Cardiac septum (tissue), 1 donor: ENCODE data around the gene DDX10. TPM values are rescaled to one million over a fixed set of nuclear protein-coding genes. Genes with fewer than 3 reads are reported as not detected.

Experiments
- DNase-seq: peaks from one replicate; pipeline ENCODE4 v3.0.0-alpha.2; 2020; ENCODE audit warnings: low spot score
- intact Hi-C: fragments of 100-400 bp; cut with DNase I; formaldehyde crosslinking; loops from one replicate; pipeline ENCODE4 v1.14.0; 2022
- total RNA-seq: library from RNA; stranded (reverse); fragmentation: NEBNext Ultra II Directional; extraction: Animal tissue kit (Norgen Biotek cat#: 25700); gene quantifications from one replicate; pipeline ENCODE4 v1.2.1, GENCODE V29; 2021
- donor health status: DM: no; HTN: no; CAD: no.

DDX10 gene
- total RNA-seq, 1 donor from 2014 or later = 11.5 TPM

DNA sequence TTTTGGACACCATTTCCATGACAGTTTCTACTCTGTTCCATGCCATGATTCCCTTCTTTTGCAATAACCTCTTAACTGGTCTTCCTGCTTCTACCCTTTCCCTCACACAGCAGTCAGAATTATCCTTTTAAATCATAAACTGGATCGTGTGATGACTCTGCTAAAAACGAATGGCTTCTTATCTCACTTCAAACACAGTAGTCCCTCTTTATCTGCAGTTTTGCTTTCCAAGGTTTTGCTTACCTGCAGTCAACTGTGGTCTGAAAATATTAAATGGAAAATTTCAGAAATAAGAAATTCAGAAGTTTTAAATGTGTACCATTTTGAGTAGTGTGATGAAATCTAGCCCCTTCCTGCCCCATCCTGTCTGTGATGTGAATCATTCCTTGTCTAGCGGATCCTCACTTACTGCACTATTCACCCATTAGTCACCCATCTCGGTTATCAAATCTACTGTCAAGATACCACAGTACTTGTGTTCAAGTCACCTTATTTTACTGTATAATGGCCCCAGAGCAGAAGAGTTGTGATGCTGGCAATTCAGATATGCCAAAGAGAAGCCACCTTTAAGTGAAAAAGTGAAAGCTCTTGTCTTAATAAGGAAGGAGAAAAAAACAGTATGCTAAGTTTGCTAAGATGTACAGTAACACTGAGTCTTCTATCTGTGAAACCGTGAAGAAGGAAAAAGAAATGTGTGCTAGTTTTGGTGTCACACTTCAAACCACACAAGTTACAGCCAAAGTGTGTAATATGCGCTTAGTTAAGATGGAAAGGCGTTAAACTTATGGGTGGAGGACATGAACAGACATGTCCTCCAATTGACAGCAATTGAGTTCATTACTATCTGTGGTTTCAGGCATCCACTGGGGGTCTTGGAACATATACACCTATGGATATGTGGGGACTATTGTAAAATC lies 283.0 kb downstream of the DDX10 start:
- intact Hi-C loops = no loop called here
- DNase-seq = no peak

DNA sequence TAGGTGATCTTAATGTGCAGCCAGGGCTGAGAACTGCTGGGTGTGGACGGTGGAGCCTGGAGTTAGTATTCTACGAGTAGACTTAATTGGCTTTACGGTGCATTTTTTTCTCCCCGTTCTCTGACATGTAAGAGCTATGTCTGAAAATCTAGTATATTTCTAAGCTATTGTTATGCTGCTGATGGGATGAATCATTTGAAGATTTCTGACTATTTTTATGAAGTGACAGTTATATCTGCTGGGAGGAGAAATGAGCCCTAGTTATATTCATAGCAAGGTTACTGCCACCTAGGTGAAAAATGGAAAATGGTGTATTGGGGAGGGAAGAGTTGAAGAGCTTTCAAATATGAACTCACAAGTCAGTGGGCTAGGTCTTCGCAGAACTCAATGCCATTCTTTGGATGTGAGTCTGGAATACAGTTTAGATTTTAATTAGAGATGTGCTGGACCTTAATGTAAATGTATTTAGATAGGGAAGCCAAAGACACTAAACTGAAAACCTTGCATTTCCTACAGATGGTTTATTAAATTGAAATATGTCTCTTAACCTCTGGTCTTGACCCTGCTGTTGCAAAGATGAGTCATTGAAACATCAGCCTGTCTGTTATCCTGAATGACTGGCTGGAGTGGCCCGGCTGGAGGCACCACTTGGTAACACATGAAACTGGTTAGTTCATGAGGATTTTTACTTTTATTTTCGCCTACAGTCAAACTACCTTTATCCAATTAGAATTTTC lies 293.7 kb downstream of the DDX10 start:
- intact Hi-C loops = no loop called here
- no peak for DNase-seq

DNA sequence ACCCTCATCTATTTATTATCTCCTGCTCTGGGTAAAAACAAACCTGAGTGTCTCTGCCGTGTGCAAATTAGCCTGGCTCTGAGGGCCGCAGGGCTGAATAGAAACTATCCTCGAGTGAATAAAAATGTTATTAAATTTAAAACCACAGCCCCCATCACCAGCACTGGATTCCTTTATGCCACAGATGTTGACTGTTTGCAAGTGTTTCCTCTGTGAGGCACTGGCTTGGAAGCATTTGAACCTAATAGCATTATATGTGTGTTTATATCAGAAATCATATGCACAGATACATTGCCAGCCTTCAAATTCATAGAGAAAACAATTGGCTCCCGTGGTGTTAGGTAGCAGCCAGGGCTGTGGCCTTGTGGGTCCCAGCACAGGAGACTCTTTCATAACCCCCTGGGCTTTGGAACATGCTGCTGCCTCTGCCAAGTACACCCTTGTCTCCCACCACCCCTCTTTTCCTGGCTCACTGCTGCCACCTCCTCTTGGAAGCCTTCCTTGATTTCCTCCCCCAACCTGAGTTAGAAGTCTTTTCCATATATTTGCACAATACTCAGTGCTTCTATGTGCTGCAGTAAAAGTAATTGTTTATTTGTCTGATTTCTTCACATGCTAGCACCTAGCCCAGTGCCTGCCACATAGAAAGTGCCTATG lies 294.4 kb downstream of the DDX10 start:
- intact Hi-C loops = no loop called here
- no peak for DNase-seq

DNA sequence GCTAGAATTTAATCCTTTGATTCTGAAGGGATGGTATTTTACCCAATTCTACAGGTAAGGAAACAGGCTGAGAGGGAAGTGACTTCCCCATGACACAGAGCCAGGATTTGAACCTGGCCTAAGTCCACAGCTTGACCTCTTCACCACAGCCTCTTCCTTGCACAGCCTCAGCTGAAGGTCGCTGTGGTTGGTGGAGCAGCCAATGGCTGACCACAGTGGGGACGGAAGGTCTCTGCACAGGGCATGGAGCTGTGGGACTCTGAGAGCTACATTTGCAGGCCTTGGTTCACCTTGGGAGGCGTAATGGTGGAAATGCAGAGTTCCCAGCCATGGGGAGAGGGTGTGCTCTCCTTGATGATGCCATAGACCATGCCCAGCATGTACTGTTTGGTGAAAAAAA lies 295.0 kb downstream of the DDX10 start:
- no peak for DNase-seq
- intact Hi-C loops = no loop called here

DNA sequence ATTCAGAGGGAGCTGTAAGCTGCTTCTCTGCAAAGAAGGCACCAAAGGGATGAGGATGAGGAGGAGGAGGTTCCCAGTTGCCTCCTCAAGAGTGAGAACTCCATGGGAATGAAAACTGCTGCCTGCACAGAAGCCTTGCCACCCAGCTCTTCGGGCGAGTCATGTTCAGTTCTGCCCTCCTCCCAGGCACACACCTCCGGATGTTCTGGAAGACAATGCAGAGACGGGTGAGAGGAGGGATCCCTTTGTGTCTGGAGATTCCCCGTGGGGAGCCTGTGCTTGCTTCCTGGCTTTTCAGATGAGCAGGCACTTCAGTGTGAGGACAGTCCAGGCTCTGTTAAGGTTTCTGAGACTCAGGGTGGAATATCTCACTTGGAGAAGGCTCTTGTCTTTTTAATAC lies 295.6 kb downstream of the DDX10 start:
- intact Hi-C loops = no loop called here
- no peak for DNase-seq

DNA sequence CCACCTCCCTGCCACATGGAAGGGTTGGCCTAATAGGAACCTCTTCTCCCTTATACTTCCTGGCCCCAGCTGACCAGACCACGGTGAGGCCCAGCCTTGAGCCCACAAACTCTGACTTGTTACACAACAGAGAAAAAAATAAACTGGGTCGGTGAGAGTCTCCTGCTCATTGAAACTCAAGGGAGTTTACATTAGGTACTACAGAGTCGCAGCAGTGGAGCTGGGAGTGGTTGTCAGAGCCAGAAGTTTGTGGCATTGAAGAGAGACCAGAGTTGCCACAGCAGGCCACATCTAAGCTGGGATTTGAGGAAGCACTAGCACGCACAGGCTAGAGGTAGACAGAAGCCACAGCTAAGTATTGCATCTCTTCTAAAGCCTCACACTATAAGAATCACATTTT lies 296.2 kb downstream of the DDX10 start:
- no peak for DNase-seq
- intact Hi-C loops = no loop called here

DNA sequence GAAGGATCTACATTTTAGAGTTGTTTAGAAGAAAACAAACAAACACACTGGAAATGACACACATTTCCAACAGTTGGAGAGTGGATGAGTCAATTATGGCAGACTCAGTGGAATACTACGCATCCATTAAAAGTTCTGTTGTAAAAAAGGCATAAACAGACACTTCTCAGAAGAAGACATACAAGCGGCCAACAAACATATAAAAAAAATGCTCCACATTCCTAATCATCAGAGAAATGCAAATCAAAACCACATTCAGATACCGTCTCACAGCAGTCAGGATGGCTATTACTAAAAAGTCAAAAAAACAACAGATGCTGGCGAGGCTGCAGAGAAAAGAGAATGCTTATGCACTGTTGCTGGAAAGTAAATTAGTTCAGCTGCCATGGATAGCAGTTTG lies 298.2 kb downstream of the DDX10 start:
- intact Hi-C loops = no loop called here
- DNase-seq = no peak

DNA sequence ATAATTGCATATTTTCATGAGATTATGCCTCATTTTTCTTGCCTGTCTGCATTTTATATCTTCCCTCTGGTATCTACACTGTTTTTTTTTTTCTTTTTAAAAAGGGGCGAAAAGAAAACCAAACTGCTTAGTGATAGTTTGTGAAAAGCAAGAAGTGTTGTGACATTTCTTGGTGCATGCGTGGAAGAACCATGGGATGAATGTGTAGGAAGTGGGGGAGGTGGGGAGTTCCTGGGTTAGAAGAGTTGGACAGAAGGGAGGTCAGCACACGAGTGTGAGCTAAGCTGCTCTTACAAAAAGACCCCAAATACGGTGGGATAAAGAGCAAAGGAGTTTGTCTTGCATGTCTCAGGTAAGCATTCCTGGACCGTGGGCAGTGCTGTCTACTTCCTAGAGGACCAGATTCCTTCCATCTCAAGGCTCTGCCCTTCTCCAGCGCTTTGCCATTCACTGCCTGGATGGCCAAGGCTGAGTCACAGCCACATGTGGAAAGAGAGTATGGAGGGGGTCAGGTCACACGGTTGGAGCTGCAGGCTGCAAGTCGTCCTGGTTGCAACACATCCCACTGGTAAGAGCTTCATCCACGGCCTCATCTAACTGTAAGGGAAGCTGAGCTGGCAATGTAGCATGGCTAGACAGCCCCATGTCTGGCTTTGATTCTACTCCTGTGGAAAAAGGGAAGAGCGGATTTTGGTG lies 300.6 kb downstream of the DDX10 start:
- intact Hi-C loops = no loop called here
- no peak for DNase-seq

DNA sequence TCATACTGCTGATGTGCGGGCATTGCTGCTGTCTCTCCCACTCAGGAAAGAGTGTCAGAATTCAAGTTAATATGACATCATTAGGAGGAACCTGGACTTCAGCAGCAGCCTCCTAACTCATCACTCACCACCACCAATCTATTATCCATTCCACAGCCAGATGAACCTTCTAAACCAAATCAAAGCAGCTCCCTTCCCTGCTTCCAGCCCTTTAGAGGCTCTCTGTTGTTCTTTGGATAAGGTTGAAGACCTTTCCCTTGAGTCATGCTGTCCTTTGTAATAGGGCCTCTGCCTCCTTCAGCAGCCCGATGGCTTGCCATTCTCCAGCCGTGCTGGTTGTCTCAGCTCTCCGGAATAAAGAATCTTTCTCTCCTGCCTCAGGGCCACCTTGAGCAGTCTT lies 301.3 kb downstream of the DDX10 start:
- no peak for DNase-seq
- intact Hi-C loops = no loop called here

DNA sequence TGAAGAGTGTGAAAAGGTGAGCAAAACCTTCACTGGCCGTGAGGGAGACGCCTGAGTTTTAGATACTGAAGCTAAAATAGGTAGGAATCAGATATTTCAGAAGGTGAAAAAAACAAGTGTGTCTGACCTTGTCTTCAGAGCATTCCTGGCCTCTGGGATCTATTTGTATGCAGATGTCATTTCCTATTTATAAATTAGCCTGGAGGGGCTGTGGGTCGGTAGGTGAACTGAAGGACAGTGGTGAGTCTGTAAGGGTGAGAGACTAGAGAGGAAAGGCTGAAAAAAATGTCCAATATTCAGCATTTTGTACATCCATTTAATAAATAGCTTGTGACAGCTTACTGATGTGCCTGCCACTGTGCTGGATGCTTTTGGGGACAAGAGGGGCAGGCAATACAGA lies 302.1 kb downstream of the DDX10 start:
- intact Hi-C loops = no loop called here
- no peak for DNase-seq

DNA sequence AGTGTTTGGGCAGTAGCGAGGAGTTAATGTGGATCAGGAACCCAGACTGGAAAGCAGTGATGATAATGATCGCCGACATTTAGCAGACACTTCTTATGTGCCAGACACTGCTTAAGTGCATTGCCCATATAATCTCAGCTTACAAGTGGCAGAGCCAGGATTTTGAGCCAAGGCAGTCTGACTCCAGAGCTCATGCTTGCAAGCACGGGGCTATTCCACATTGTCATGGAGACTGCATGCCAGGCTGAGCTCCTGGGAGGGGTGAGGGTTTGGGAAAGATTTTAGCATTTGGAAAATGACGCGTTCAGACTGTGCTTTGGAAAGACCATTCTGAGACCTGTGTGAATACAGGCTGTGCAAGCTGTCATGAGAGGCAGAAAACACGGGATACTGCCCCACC lies 302.7 kb downstream of the DDX10 start:
- no peak for DNase-seq
- intact Hi-C loops = no loop called here

DNA sequence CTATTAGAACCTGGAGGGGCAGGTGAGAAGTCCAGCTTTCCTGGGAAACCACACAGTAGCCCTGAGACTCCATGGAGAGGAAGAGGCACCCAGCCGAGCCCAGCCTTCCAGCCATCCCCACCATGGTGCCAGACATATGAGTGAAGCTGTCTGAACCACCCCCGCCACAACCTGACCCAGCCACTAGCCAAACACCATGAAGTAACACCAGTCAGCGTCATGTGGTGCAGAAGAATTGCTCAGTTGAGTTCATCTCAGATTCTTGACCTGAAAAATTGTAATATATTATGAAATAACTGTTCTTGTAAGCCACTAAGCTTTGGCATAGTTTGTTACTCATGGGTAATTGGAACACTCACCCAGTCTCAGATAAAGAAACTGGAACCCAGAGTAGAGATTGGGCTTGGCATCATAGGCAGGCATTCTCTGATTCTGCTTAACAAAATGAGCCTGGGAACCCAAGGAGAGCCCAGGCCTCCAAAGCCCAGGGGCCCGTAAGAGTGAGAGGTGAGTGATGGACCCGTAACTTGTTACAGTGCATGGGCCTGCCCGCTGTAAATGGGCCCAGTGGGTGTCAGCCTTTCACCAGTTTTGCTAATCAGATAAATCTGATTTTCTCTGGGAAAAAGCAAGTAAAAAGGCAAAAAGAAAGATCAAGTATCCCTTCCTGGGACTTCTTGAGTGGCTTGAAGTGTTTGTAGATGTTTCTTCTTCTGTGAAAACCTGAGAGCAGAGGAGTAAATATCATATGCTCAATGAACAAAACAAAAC lies 305.5 kb downstream of the DDX10 start:
- intact Hi-C loops = no loop called here

DNA sequence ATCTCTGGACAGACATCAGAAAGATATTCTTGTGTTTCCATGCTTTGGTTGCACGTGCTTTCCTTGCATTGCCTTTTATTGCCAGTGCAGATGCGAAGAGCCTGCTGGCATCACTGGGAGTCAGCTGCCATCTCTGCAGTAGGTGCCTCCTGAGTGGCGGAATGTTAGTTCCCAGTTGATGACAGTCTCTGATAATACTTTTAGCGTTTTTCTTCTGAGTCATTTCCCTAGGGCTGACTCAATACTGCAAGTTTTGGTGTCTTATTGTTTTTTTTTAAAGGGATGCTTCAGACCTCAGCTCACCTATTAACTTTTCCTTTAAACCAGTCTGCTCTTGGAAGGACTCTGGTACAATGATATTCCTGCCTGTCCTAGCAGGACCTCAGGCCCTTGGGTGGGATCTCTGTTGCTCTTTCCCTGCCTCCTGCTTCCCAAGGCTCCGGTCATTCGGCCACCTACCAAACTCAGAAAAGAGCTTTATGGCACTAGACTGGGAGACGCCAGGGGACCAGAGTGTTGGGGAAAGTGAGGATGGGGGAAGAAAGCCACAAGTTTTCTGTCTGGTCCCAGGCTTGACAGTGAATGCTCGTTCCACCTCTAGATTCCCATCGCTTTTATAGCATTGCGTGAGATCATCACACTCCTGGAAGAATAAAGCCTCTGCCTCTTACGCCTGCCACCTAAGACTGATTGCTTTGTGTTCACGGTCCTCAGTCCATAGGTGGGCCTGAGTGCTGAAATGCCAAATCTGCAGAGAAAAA lies 308.7 kb downstream of the DDX10 start:
- intact Hi-C loops = no loop called here
- no peak for DNase-seq

More for the DNA sequence above, 305.5 kb downstream of the DDX10 start:
- no peak for DNase-seq

DNA sequence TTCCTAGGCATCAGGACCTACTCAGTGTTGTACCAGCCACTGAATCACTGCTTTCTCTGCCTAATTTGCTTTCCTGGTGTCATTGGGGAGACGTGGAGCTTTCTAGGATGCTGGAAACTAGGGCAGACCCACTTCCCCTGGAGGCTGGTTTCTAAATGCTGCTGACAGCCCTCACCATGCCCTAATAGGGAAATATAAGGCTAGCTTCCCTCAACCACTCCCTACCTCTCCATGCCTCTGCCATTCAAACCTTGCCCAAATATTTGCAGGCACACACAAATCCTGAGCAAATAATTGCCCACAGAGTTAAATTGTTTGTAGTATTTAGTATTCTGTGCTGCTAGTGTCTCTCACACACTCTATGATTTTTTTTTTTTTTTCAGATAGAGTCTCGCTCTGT lies 310.2 kb downstream of the DDX10 start:
- no peak for DNase-seq
- intact Hi-C loops = no loop called here

DNA sequence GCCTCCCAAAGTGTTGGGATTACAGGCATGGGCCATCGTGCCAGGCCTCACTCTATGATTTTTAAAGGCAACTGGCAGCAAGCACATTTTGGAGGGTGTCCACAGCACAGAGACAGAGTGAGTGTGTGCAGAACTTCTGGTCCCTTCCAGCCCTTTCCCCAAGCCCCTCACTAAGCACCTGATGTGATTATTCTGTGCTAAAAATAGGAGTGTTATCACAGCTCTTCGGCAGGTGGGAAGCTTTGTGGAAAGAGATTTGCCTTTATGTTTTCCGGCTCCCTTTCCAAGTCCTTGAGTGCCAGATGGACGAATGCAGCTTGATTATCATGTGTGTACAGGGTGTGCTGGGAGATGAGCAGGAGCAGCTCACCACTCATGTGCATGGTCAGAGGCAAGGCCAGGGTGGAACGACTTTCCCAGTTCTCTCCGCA lies 310.8 kb downstream of the DDX10 start:
- no peak for DNase-seq
- intact Hi-C loops = no loop called here

DNA sequence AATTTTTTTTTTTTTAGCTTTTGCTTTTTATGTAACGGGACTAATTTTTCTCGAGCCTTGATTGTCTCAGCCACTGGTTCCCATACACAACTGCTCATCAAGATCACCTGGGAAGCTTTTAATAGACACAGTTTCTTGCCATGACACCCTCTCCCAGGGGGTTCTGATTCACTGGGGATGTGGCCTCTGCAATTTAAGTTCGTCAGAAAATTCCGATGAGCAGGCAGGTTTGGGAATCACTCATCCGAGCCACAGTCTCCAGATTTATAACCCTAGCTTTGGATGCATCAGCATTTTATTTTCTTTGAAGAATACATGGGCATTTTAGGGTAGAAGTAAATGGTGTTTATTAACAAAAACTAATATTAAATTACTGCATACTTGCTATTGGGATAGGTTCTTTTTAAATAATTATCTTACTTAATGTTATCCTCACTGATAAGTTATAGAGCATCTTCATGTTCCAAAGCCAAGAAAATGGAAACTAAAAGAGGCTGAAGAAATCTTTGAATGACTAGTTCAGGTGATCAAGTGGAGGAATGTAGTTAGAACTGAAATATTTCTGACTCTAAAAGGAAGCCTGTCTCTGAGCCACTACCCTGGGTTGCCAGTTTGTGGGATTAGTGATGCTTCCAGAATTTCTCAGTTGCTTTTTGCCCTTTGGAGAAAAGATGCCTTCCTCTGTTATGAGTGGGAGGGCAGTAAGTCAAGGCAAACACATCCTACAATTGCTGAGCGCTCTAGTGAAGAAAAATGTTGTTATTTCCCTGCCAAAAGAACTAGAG lies 319.0 kb downstream of the DDX10 start:
- intact Hi-C loops = loop anchor here (10.0 kb wide), 1 partner anchor 331 kb away; no protein-coding TSS in a partner anchor
- DNase-seq = no peak

DNA sequence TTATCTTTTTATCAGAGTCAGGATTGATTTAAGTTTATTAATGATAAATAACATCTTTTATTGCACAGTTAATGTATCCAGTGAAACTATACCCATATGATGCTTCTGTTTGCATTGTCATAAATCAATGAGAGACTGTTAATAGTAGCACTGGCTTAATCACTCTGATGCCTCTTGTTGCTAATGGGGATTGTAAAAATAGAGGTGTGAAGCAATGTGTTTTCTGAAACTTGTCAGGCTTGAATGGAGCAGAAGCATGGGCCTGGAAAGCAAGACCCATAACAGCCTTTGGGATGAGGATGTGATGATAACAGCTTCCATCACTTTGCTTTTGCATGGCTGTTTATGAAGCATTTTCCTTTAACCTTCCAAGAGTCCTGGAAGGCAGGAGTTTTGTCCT lies 319.7 kb downstream of the DDX10 start:
- no peak for DNase-seq
- intact Hi-C loops = loop anchor here (10.0 kb wide), 1 partner anchor 330 kb away; no protein-coding TSS in a partner anchor
